HG02678 (cell line): ENCODE results near the gene ACSL5.

Source experiments
- ATAC-seq: cut with Tn5 transposase; IDR thresholded peaks from one replicate; pipeline ENCODE4 v1.9.1; 2021; ENCODE audit warnings: mild to moderate bottlenecking, moderate library complexity; ENCODE audit not compliant: unreplicated experiment

ACSL5 gene

GRCh38 chr10:112373912-112374338 lies at the start of gene ACSL5:
TSS of gene ACSL5 (plus strand) at chr10:112374116. CDS start at chr10:112394947, 20,831 bp downstream.
- no peak for ATAC-seq

- ATAC-seq, result no peak
These were observed 46.2 kb upstream of the ACSL5 start for GRCh38 chr10:112327678-112328077.

GRCh38 chr10:112330162-112330561 lies 43.8 kb upstream of the ACSL5 start:
- ATAC-seq, result no peak

- ATAC-seq, result no peak
These were observed 43.2 kb upstream of the ACSL5 start for GRCh38 chr10:112330607-112331160.

GRCh38 chr10:112332022-112332421 lies 41.9 kb upstream of the ACSL5 start:
- no peak for ATAC-seq

- no peak for ATAC-seq
These were observed 41.2 kb upstream of the ACSL5 start for GRCh38 chr10:112332509-112333228.

GRCh38 chr10:112333452-112333851 lies 40.5 kb upstream of the ACSL5 start:
- ATAC-seq, result no peak

GRCh38 chr10:112335111-112335867 lies 38.6 kb upstream of the ACSL5 start:
- ATAC-seq, result no peak

GRCh38 chr10:112335868-112336265 lies 38.0 kb upstream of the ACSL5 start:
- no peak for ATAC-seq

- no peak for ATAC-seq
These were observed 37.2 kb upstream of the ACSL5 start for GRCh38 chr10:112336556-112337201.

GRCh38 chr10:112338957-112339356 lies 35.0 kb upstream of the ACSL5 start:
- no peak for ATAC-seq

GRCh38 chr10:112340601-112341000 lies 33.3 kb upstream of the ACSL5 start:
- ATAC-seq, result no peak

- no peak for ATAC-seq
These were observed 30.7 kb upstream of the ACSL5 start for GRCh38 chr10:112343056-112343806.

GRCh38 chr10:112344261-112344660 lies 29.7 kb upstream of the ACSL5 start:
- ATAC-seq, result no peak

GRCh38 chr10:112345202-112345601 lies 28.7 kb upstream of the ACSL5 start:
- ATAC-seq, result no peak

- ATAC-seq, result no peak
These were observed 28.2 kb upstream of the ACSL5 start for GRCh38 chr10:112345743-112346142.

- no peak for ATAC-seq
These were observed 27.1 kb upstream of the ACSL5 start for GRCh38 chr10:112346774-112347173.

GRCh38 chr10:112347709-112348671 lies 25.9 kb upstream of the ACSL5 start:
- no peak for ATAC-seq

GRCh38 chr10:112348759-112349158 lies 25.2 kb upstream of the ACSL5 start:
- no peak for ATAC-seq
